Tibial nerve (tissue), 3 donors: ENCODE data around the gene GRIN2A.

Experiments
- EP300 ChIP-seq, 2 donors: sonication (generic); formaldehyde crosslinking; IDR thresholded peaks; one replicate each; pipeline ENCODE4 v1.6.1; 2017; ENCODE audit warnings: antibody characterized with exemption in 2 of 2, mild to moderate bottlenecking in 1 of 2
- POLR2A ChIP-seq, 2 donors: fragments of 450-650 bp; IDR thresholded peaks; one replicate each; pipeline ENCODE4 v1.6.1; 2017; ENCODE audit warnings: antibody characterized with exemption in 2 of 2, mild to moderate bottlenecking in 2 of 2, moderate library complexity in 2 of 2

GRCh38 chr16:10045947-10046346 lies 136.3 kb downstream of the GRIN2A start:
- TF ChIP-seq EP300 (IDR thresholded peaks at IDR 0.05) (no peak), POLR2A (IDR thresholded peaks at IDR 0.05) (no peak)
